ENCODE data around the gene SUGCT.

The SUGCT gene

DNA sequence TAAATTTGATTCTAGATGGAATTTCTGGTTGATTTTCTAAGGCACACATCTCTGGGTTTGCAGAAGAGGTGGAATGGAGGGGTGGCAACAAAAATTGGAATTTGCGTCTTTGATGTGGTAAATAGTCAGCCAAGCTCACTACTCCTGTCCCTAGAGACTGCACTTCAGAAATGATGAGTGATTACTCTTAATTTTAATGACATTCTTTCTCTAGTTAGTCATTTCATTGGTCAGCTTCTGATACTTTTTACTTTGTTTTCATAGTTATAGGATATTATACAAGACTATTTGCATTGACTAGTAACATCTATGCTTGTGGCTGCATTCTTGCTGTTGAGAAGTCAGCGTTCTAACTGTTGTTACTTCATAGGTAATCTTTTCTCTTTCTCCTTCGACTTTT is 658.3 kb downstream of the SUGCT start:
- peaks cover 0 to 6% (median 0%) of the 10 kb centered on the region in 5 donors for H3K4me1 ChIP-seq (ENCODE audit: control insufficient read depth in 5 of 5, insufficient read depth in 5 of 5, low read length in 5 of 5)
- H3K27me3 ChIP-seq (ENCODE audit: control insufficient read depth in 5 of 5, insufficient read depth in 4 of 5, low read length in 5 of 5): no peaks in the 10 kb centered on the region
- no peaks in the 10 kb centered on the region for H3K36me3 ChIP-seq (ENCODE audit: control insufficient read depth in 5 of 5, insufficient read depth in 5 of 5, low read length in 5 of 5)
- H3K4me3 ChIP-seq (ENCODE audit: low read depth in 1 of 5, low read length in 5 of 5): no peak overlapping the region
- H3K9me3 ChIP-seq (ENCODE audit: control insufficient read depth in 5 of 5, low read length in 5 of 5): no peaks in the 10 kb centered on the region
- no peak overlapping the region for H3K9ac ChIP-seq (ENCODE audit: low read length in 5 of 5)
- no peak overlapping the region for H3K27ac ChIP-seq (ENCODE audit: low read depth, low read length)

DNA sequence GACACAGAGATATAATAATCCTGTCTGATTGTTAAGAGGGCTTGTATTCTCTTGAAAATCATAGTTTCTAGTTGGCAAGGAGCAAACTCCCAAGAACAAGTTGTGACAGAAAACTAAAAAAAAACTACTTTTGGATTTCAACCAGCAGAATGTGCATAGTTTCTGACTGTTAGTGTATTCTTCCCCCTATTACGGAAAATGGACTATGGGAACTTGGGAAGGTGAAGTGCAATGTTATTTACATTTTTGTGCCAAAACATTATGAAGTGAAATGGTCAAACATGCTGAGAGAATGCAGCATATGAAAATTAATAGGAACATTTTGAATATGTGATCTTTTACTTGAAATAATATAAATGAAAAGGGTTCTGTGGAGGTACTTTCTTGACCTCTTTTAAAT is 660.8 kb downstream of the SUGCT start:
- H3K27ac ChIP-seq (ENCODE audit: low read depth, low read length): no peak overlapping the region
- no peaks in the 10 kb centered on the region for H3K27me3 ChIP-seq (ENCODE audit: control insufficient read depth in 5 of 5, insufficient read depth in 4 of 5, low read length in 5 of 5)
- H3K4me1 ChIP-seq (ENCODE audit: control insufficient read depth in 5 of 5, insufficient read depth in 5 of 5, low read length in 5 of 5): peaks cover 0 to 6% (median 0%) of the 10 kb centered on the region in 5 donors
- H3K4me3 ChIP-seq (ENCODE audit: low read depth in 1 of 5, low read length in 5 of 5): no peak overlapping the region
- H3K9me3 ChIP-seq (ENCODE audit: control insufficient read depth in 5 of 5, low read length in 5 of 5): no peaks in the 10 kb centered on the region
- H3K9ac ChIP-seq (ENCODE audit: low read length in 5 of 5): no peak overlapping the region
- H3K36me3 ChIP-seq (ENCODE audit: control insufficient read depth in 5 of 5, insufficient read depth in 5 of 5, low read length in 5 of 5): no peaks in the 10 kb centered on the region

DNA sequence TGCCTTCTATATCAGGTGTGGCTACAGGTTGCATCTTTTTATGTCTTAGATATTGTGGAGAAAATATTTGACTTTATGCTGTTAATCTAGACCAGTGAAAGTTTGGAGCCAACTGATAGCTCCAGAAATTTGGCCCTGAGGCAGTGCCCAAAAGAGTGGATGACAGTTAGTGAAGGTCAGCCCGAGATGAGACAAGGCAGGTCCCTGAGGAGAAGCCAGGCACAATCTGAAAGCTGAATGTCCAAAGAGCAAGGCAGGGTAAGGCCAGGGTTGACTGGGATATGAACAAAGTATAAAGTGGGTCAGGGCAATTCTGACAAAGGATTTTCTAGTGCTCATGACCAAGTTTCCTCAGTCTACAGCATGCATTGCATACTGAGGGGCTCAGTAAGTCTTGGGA is 661.9 kb downstream of the SUGCT start:
- H3K27ac ChIP-seq (ENCODE audit: low read depth, low read length): no peak overlapping the region
- H3K27me3 ChIP-seq (ENCODE audit: control insufficient read depth in 5 of 5, insufficient read depth in 4 of 5, low read length in 5 of 5): no peaks in the 10 kb centered on the region
- H3K9ac ChIP-seq (ENCODE audit: low read length in 5 of 5): no peak overlapping the region
- H3K4me1 ChIP-seq (ENCODE audit: control insufficient read depth in 5 of 5, insufficient read depth in 5 of 5, low read length in 5 of 5): peaks cover 0 to 6% (median 0%) of the 10 kb centered on the region in 5 donors
- H3K4me3 ChIP-seq (ENCODE audit: low read depth in 1 of 5, low read length in 5 of 5): no peak overlapping the region
- no peaks in the 10 kb centered on the region for H3K9me3 ChIP-seq (ENCODE audit: control insufficient read depth in 5 of 5, low read length in 5 of 5)
- H3K36me3 ChIP-seq (ENCODE audit: control insufficient read depth in 5 of 5, insufficient read depth in 5 of 5, low read length in 5 of 5): no peaks in the 10 kb centered on the region

DNA sequence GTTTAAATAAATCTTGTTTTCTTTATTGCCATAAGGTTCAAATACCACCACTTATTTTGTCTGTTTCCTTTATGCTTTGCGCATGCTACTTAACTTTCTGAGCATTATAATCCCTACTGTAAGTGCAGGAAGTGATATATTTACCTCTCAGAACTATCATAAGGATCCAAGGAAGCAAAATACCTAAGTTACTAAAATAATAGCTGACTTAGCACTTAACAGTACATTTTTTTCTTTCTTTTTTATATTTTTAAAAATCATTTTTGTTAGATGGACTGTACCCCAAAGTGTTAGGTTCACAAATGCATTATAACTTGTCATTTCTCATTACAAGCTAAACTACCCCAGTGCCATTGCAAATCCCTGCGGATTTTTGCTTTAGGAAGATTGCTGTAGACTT is 663.8 kb downstream of the SUGCT start:
- Histone ChIP-seq H3K27ac (ENCODE audit: low read depth, low read length) (no peak overlapping the region), H3K9ac (ENCODE audit: low read length in 5 of 5) (no peak overlapping the region), H3K4me1 (ENCODE audit: control insufficient read depth in 5 of 5, insufficient read depth in 5 of 5, low read length in 5 of 5) (peaks cover 0 to 6% (median 0%) of the 10 kb centered on the region in 5 donors), H3K36me3 (ENCODE audit: control insufficient read depth in 5 of 5, insufficient read depth in 5 of 5, low read length in 5 of 5) (no peaks in the 10 kb centered on the region), H3K4me3 (ENCODE audit: low read depth in 1 of 5, low read length in 5 of 5) (no peak overlapping the region), H3K27me3 (ENCODE audit: control insufficient read depth in 5 of 5, insufficient read depth in 4 of 5, low read length in 5 of 5) (no peaks in the 10 kb centered on the region), H3K9me3 (ENCODE audit: control insufficient read depth in 5 of 5, low read length in 5 of 5) (no peaks in the 10 kb centered on the region)

DNA sequence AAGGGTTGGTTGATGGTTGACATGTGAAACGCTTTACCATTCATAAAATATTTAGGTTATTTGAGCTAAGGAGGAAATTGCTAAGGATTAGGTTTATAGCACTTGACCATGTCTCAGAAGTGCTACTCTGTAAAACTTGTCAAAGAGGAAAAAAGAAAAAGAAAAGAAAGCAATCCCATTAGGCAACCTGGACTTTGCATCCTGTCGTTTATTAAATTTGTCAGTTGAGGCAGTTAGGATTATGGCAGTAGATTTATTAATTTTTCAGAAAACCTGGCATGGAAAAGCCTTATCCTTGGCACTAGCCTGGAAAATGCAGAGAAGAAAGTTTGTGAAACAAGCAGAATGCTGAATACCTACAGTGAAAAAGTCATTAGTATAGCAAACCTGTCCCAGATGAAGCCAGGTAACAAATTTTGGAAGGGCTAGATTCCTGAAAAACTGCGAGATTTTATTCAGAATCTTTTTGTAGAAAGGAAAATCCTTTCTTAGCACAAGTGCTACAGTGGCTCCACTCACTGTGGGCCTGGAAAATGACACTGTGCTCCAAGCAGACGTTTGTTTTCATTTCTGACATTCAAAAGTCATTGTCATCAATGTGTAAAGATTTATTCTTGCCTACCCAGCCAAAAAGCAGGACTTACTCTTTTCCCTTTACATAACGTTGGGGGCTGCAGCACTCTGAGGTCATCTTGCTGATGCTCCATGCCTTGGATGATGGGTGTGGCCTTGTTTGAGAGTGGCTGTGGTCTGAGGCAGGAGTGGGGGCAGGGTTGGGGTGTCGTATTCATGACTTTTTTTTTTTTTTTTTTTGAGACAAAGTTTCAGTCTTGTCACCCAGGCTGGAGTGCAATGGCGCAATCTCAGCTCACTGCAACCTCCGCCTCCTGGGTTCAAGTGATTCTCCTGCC is 664.9 kb downstream of the SUGCT start:
- H3K4me1 ChIP-seq (ENCODE audit: control insufficient read depth in 5 of 5, insufficient read depth in 5 of 5, low read length in 5 of 5): peaks cover 0 to 6% (median 0%) of the 10 kb centered on the region in 5 donors
- H3K27me3 ChIP-seq (ENCODE audit: control insufficient read depth in 5 of 5, insufficient read depth in 4 of 5, low read length in 5 of 5): no peaks in the 10 kb centered on the region
- no peaks in the 10 kb centered on the region for H3K9me3 ChIP-seq (ENCODE audit: control insufficient read depth in 5 of 5, low read length in 5 of 5)
- no peak overlapping the region for H3K4me3 ChIP-seq (ENCODE audit: low read depth in 1 of 5, low read length in 5 of 5)
- H3K36me3 ChIP-seq (ENCODE audit: control insufficient read depth in 5 of 5, insufficient read depth in 5 of 5, low read length in 5 of 5): no peaks in the 10 kb centered on the region
- H3K9ac ChIP-seq (ENCODE audit: low read length in 5 of 5): no peak overlapping the region
- no peak overlapping the region for H3K27ac ChIP-seq (ENCODE audit: low read depth, low read length)

DNA sequence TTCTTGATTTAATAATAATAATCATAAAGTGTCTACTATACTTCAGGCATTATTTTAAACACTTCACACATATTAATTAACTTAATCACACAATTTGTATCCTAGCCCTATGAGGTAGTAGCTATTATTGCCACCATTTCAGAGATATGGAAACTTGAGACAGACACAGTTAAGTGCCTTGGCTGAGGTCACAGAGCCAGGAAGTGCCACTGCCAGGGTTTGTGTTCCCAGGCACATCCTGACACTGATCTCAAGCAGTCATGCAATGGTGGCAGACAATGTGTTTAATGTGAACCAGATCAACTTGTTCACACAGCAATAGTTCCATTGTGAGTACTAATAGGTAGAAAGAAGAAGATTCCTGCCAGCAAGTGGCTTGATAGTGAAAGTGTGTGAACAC is 666.0 kb downstream of the SUGCT start:
- no peaks in the 10 kb centered on the region for H3K4me1 ChIP-seq (ENCODE audit: control insufficient read depth in 5 of 5, insufficient read depth in 5 of 5, low read length in 5 of 5)
- H3K4me3 ChIP-seq (ENCODE audit: low read depth in 1 of 5, low read length in 5 of 5): no peak overlapping the region
- no peaks in the 10 kb centered on the region for H3K36me3 ChIP-seq (ENCODE audit: control insufficient read depth in 5 of 5, insufficient read depth in 5 of 5, low read length in 5 of 5)
- no peak overlapping the region for H3K9ac ChIP-seq (ENCODE audit: low read length in 5 of 5)
- no peaks in the 10 kb centered on the region for H3K27me3 ChIP-seq (ENCODE audit: control insufficient read depth in 5 of 5, insufficient read depth in 4 of 5, low read length in 5 of 5)
- no peaks in the 10 kb centered on the region for H3K9me3 ChIP-seq (ENCODE audit: control insufficient read depth in 5 of 5, low read length in 5 of 5)
- no peak overlapping the region for H3K27ac ChIP-seq (ENCODE audit: low read depth, low read length)

DNA sequence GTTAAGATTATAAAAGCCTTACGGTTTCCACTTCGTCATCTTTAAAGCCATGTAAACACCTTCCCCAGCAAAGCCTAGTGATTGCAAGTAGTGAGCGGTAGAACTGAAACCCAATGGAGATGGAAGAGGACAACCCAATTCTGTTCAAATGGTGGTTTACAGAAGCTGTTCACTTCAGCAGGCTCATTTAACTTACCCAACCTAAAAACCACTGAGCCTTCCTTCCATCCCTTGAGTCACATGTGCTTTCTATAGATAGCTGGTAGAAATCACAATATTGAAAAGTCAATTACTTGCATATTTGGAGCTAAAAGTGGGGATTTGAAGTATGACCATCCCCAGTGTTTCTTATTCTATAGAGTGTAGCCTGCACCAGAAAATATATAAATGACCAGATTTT is 667.7 kb downstream of the SUGCT start:
- no peak overlapping the region for H3K9ac ChIP-seq (ENCODE audit: low read length in 5 of 5)
- no peak overlapping the region for H3K27ac ChIP-seq (ENCODE audit: low read depth, low read length)
- no peak overlapping the region for H3K4me3 ChIP-seq (ENCODE audit: low read depth in 1 of 5, low read length in 5 of 5)
- H3K9me3 ChIP-seq (ENCODE audit: control insufficient read depth in 5 of 5, low read length in 5 of 5): no peaks in the 10 kb centered on the region
- H3K36me3 ChIP-seq (ENCODE audit: control insufficient read depth in 5 of 5, insufficient read depth in 5 of 5, low read length in 5 of 5): no peaks in the 10 kb centered on the region
- no peaks in the 10 kb centered on the region for H3K4me1 ChIP-seq (ENCODE audit: control insufficient read depth in 5 of 5, insufficient read depth in 5 of 5, low read length in 5 of 5)
- no peaks in the 10 kb centered on the region for H3K27me3 ChIP-seq (ENCODE audit: control insufficient read depth in 5 of 5, insufficient read depth in 4 of 5, low read length in 5 of 5)

DNA sequence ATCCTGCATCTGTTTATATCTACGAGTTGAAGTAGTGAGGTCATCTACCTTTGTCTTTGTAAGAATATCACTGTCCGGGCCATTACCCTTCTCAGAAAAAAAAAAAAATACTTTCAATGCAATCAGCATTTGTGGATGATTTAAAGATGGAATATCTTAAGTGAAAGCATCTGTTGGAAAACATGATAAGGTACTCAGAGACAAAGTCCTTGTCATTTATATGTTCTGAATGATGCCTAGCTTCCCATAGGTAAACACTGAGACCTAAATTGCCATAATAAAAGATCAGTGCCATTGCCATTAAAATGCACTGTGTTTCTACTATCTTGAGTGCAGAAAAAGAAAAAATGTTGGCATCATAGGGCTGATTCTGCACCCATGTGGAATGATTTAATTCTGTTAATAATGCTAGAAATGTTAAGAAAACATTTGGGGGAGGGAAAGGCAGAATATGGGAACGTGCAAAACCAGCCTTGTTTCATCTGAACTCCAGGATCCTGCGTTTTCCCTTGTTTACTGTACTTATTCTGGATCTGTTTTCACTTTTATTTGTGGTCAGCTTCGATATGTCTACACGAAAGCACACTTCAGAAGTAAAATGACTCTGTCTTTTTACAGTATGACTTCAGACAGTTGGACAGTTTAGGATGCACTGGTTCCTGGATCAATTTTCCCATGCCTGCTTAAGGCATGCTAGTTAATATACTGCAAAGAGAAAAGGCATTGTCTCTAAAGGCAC is 669.8 kb downstream of the SUGCT start:
- no peak overlapping the region for H3K27ac ChIP-seq (ENCODE audit: low read depth, low read length)
- H3K9ac ChIP-seq (ENCODE audit: low read length in 5 of 5): no peak overlapping the region
- peaks cover 0 to 5% (median 0%) of the 10 kb centered on the region in 5 donors for H3K4me1 ChIP-seq (ENCODE audit: control insufficient read depth in 5 of 5, insufficient read depth in 5 of 5, low read length in 5 of 5)
- H3K36me3 ChIP-seq (ENCODE audit: control insufficient read depth in 5 of 5, insufficient read depth in 5 of 5, low read length in 5 of 5): no peaks in the 10 kb centered on the region
- no peak overlapping the region for H3K4me3 ChIP-seq (ENCODE audit: low read depth in 1 of 5, low read length in 5 of 5)
- no peaks in the 10 kb centered on the region for H3K27me3 ChIP-seq (ENCODE audit: control insufficient read depth in 5 of 5, insufficient read depth in 4 of 5, low read length in 5 of 5)
- no peaks in the 10 kb centered on the region for H3K9me3 ChIP-seq (ENCODE audit: control insufficient read depth in 5 of 5, low read length in 5 of 5)

DNA sequence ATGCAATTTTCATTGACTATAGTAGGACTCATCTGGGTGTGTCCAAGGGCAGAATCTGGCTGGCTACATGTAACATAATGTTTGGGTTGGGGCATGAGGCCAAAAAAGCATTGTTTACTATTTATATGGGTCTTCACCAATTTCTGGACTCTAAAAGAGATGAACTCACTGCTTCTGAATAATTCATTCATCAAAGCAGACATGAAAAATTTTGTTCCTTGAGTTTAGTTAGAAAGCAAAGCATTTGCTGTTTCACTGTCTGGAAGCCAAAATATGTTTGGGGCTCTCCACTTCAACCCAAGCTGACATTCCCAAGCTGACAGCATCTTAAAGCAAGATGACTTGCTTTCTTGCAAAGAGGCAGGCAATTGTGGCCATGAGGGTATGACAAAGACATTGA is 670.6 kb downstream of the SUGCT start:
- H3K27me3 ChIP-seq (ENCODE audit: control insufficient read depth in 5 of 5, insufficient read depth in 4 of 5, low read length in 5 of 5): no peaks in the 10 kb centered on the region
- H3K9me3 ChIP-seq (ENCODE audit: control insufficient read depth in 5 of 5, low read length in 5 of 5): no peaks in the 10 kb centered on the region
- no peaks in the 10 kb centered on the region for H3K36me3 ChIP-seq (ENCODE audit: control insufficient read depth in 5 of 5, insufficient read depth in 5 of 5, low read length in 5 of 5)
- no peak overlapping the region for H3K4me3 ChIP-seq (ENCODE audit: low read depth in 1 of 5, low read length in 5 of 5)
- no peak overlapping the region for H3K27ac ChIP-seq (ENCODE audit: low read depth, low read length)
- H3K9ac ChIP-seq (ENCODE audit: low read length in 5 of 5): no peak overlapping the region
- H3K4me1 ChIP-seq (ENCODE audit: control insufficient read depth in 5 of 5, insufficient read depth in 5 of 5, low read length in 5 of 5): peaks cover 0 to 5% (median 0%) of the 10 kb centered on the region in 5 donors

DNA sequence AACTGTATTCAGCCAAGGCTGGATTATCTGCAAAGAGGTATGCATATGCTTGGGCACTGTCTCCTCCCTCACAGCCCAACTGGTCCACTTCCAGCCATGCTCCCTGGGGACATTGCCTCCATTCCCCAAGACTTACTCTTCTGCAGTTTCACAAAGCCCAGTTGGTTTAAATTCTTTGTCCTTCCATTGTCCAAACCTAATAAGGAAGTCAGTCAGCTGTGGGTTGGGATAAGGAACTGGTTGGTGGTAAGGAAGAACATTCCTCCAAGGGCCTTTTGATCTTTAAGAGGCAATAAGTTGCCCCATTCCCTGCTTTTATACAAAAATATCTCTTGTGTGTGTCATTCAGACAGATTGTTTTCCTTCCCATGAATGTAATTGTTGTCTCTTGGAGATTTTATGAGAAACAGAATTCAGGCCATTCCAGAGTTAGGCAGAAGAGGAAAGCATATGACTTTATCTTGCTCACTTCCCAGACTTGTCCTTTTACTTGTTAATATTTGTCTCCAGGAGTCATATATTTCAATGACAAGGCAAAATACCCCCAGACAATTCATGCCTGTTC is 673.7 kb downstream of the SUGCT start:
- Histone ChIP-seq H3K27me3 (ENCODE audit: control insufficient read depth in 5 of 5, insufficient read depth in 4 of 5, low read length in 5 of 5) (no peaks in the 10 kb centered on the region), H3K4me3 (ENCODE audit: low read depth in 1 of 5, low read length in 5 of 5) (no peak overlapping the region), H3K9ac (ENCODE audit: low read length in 5 of 5) (no peak overlapping the region), H3K36me3 (ENCODE audit: control insufficient read depth in 5 of 5, insufficient read depth in 5 of 5, low read length in 5 of 5) (no peaks in the 10 kb centered on the region), H3K9me3 (ENCODE audit: control insufficient read depth in 5 of 5, low read length in 5 of 5) (peaks cover 0 to 14% (median 5%) of the 10 kb centered on the region in 5 donors), H3K27ac (ENCODE audit: low read depth, low read length) (no peak overlapping the region), H3K4me1 (ENCODE audit: control insufficient read depth in 5 of 5, insufficient read depth in 5 of 5, low read length in 5 of 5) (peaks cover 0 to 5% (median 0%) of the 10 kb centered on the region in 5 donors)

All from subcutaneous abdominal adipose tissue (tissue), 5 donors.